K562 (cell line): ENCODE measurements around the gene HOXB6. TPM values are rescaled to one million over a fixed set of nuclear protein-coding genes. Genes with fewer than 3 reads are reported as not detected.

Experiments used
- AFF4 ChIP-seq: sonication (generic); formaldehyde crosslinking; IDR thresholded peaks from 2 replicates; pipeline ENCODE4 v1.8.0; 2023; ENCODE audit warnings: mild to moderate bottlenecking, missing genetic modification reagents
- CHD2 ChIP-seq: IDR thresholded peaks from 2 replicates; pipeline ENCODE4 v1.6.1; 2011; ENCODE audit warnings: low read depth, low read length
- HMG20A ChIP-seq: fragments of 450-650 bp; formaldehyde crosslinking; conservative IDR thresholded peaks from 2 replicates; pipeline ENCODE4 v1.4.0; 2020; ENCODE audit warnings: mild to moderate bottlenecking, mixed read lengths
- KAT2B ChIP-seq: IDR thresholded peaks from one replicate; pipeline ENCODE4 v1.6.1; 2012; ENCODE audit warnings: low read depth, mild to moderate bottlenecking, control low read depth, inconsistent platforms, low read length, moderate library complexity
- MAFK ChIP-seq: IDR thresholded peaks from 2 replicates; pipeline ENCODE4 v1.6.1; 2011; ENCODE audit warnings: low read length, improper control_type of control experiment
- SAFB ChIP-seq: fragments of 200-400 bp; formaldehyde crosslinking; IDR thresholded peaks from 2 replicates; pipeline ENCODE4 v1.6.1; 2017; ENCODE audit warnings: low read depth, low read length, borderline replicate concordance
- SRSF9 ChIP-seq: fragments of 200-400 bp; formaldehyde crosslinking; IDR thresholded peaks from 2 replicates; pipeline ENCODE4 v1.6.1; 2017; ENCODE audit warnings: low read depth, low read length, borderline replicate concordance
- THAP12 ChIP-seq: fragments of 250-450 bp; sonication (Bioruptor Pico); IDR thresholded peaks from 2 replicates; pipeline ENCODE4 v1.9.0; 2021; ENCODE audit warnings: mild to moderate bottlenecking, inconsistent platforms
- ZHX1 ChIP-seq: fragments of 150-350 bp; conservative IDR thresholded peaks from 2 replicates; pipeline ENCODE4 v1.6.1; 2014; ENCODE audit warnings: low read length
- ZNF175 ChIP-seq: fragments of 200-800 bp; sonication (Bioruptor generic); IDR thresholded peaks from 2 replicates; pipeline ENCODE4 v1.6.1; 2016; ENCODE audit warnings: low read depth, mild to moderate bottlenecking, missing genetic modification characterization, missing compliant biosample characterization
- ZNF668 ChIP-seq: fragments of 250-450 bp; sonication (Bioruptor Pico); IDR thresholded peaks from 2 replicates; pipeline ENCODE4 v1.8.0; 2022; ENCODE audit warnings: mild to moderate bottlenecking, inconsistent platforms
- polyA plus RNA-seq, 8 experiments: library from polyadenylated mRNA; depleted of rRNA in 4 of 8; stranded (reverse) in 5 of 8; unstranded in 3 of 8; fragments of >200 nt; fragmentation: Nextera tagmentation in 2 of 8; fragmentation: Illumina TruSeq in 1 of 8; extraction: Ambion mirVana in 2 of 8; extraction: Trizol in 1 of 8; gene quantifications; 2 replicates each; pipeline versions ENCODE4 v1.2.1 to v1.2.3, GENCODE V29; 2011 to 2014; ENCODE audit warnings: inconsistent platforms in 1 of 8, missing spikeins in 1 of 8
- total RNA-seq, 7 experiments: library from RNA; depleted of rRNA in 6 of 7; stranded (reverse); fragments of >200 nt in 6 of 7; fragmentation: Illumina TruSeq in 2 of 7; extraction: Trizol in 2 of 7; gene quantifications; 2 replicates each; pipeline versions ENCODE4 v1.2.1 to v1.2.3, GENCODE V29; 2011 to 2021; ENCODE audit warnings: low replicate concordance in 1 of 7
- TF ChIP-seq, protein P1 (sequence below): fragments of 450-650 bp; conservative IDR thresholded peaks from 2 replicates; pipeline ENCODE4 v1.6.1; 2016; ENCODE audit warnings: missing genetic modification characterization, low read depth, mild to moderate bottlenecking, missing compliant biosample characterization, moderate library complexity
- TF ChIP-seq, protein P2 (sequence below): fragments of 450-650 bp; formaldehyde crosslinking; IDR thresholded peaks from 2 replicates; pipeline ENCODE4 v1.4.0; 2020; ENCODE audit warnings: mild to moderate bottlenecking, moderate library complexity

The HOXB6 gene
- total and polyA plus RNA-seq, 9 of the 15 experiments (the other 6 are each of a cell fraction or from before 2014, with no cell fraction given), result 1.2 to 14.8 (median 4.9) TPM

DNA sequence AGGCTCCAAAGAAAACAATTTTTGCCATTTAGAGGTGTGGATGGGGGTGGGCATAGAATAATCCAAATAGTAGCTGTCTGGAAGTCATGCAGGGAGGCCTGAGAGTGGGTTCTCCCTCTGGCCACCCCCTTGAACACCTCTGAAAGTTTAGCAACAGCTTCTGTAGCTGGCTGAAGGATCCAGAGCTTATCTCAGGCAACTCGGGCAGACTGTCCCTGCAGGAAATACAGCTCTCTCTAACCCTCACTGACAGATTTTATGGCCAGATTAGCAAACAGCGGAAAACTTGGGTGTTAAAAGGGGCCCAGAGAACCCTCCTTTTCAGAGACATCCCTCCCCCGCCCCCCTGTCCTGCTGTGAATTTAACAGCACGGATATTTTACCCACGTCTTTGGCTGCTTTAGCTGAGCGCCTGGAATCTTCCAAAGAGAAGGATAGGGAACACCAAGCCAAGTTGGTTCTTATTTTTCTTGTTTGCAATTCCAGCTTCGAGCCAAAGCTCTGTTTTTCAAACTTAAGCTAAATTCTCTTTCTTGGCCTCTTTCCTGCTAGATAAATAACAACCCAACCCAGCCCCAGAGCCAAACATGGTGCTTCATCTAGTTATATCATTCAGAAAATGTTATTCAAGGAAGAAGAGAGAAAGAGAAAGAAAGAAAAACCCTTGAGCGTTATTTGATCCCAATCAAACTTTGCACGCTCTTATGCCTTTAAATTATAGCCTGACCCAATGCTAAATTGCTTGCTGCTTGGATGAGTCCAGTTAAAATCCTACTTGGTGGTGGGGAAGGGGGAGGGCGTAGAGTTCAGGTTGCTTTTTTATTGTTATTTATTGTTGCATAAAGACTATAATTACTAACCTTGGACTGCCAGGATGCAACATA lies 57.6 kb downstream of the HOXB6 start (continued):
- TF ChIP-seq, protein P1, sequence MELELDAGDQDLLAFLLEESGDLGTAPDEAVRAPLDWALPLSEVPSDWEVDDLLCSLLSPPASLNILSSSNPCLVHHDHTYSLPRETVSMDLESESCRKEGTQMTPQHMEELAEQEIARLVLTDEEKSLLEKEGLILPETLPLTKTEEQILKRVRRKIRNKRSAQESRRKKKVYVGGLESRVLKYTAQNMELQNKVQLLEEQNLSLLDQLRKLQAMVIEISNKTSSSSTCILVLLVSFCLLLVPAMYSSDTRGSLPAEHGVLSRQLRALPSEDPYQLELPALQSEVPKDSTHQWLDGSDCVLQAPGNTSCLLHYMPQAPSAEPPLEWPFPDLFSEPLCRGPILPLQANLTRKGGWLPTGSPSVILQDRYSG (tag), result no peak
- TF ChIP-seq KAT2B, result no peak
- no peak for TF ChIP-seq ZNF668 (CRISPR knock-in tag)
- no peak; the same call in 1 of the 2 replicates for TF ChIP-seq MAFK
- TF ChIP-seq HMG20A (CRISPR knock-in tag), result no peak
- TF ChIP-seq CHD2, result no peak
- TF ChIP-seq, protein P2, sequence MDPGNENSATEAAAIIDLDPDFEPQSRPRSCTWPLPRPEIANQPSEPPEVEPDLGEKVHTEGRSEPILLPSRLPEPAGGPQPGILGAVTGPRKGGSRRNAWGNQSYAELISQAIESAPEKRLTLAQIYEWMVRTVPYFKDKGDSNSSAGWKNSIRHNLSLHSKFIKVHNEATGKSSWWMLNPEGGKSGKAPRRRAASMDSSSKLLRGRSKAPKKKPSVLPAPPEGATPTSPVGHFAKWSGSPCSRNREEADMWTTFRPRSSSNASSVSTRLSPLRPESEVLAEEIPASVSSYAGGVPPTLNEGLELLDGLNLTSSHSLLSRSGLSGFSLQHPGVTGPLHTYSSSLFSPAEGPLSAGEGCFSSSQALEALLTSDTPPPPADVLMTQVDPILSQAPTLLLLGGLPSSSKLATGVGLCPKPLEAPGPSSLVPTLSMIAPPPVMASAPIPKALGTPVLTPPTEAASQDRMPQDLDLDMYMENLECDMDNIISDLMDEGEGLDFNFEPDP (CRISPR knock-in tag), result no peak
- no peak for TF ChIP-seq SRSF9
- TF ChIP-seq AFF4 (CRISPR knock-in tag), result peak; percentile 74; the same call in 1 of the 2 replicates
- no peak for TF ChIP-seq THAP12 (CRISPR knock-in tag)
- no peak for TF ChIP-seq SAFB
- TF ChIP-seq ZNF175 (CRISPR knock-in tag), result no peak
- no peak for TF ChIP-seq ZHX1
